Right cardiac atrium (tissue), 5 donors: Measurements from ENCODE around the gene WDCP. TPM values are rescaled to one million over a fixed set of nuclear protein-coding genes. Genes with fewer than 3 reads are reported as not detected.
A peak's percentile ranks its signal among the peaks of the same experiment; 100 is the strongest.
"Not testable (repeated sequence)": the region's sequence is repeated elsewhere in the genome, so short reads cannot be mapped to it uniquely, and the experiment has no call there.

Experiments
- ATAC-seq, 2 donors: fragments of 200-7000 bp; cut with Tn5 transposase; one replicate each; pipeline versions ENCODE4 v1.8.0 to v1.9.1; 2020; ENCODE audit warnings: moderate library complexity in 2 of 2, mild to moderate bottlenecking in 1 of 2
- DNase-seq, 3 donors: peaks; one replicate each; pipeline ENCODE4 v3.0.0-alpha.2; 2020
- H3K27ac ChIP-seq: one replicate; pipeline ENCODE4 v1.5.1; 2013; ENCODE audit warnings: mild to moderate bottlenecking, low read length, control low read depth, moderate library complexity
- H3K27me3 ChIP-seq: one replicate; pipeline ENCODE4 v1.6.1; 2013; ENCODE audit not compliant: control insufficient read depth, insufficient read depth
- H3K4me1 ChIP-seq: one replicate; pipeline ENCODE4 v1.6.1; 2013; ENCODE audit warnings: low read length; ENCODE audit not compliant: control insufficient read depth, insufficient read depth
- H3K4me3 ChIP-seq: one replicate; pipeline ENCODE4 v1.5.1; 2013; ENCODE audit warnings: low read length, control low read depth
- H3K9me3 ChIP-seq: one replicate; pipeline ENCODE4 v1.6.1; 2013; ENCODE audit warnings: low read length; ENCODE audit not compliant: control insufficient read depth
- WGBS: extraction: QIAGEN DNeasy Blood & Tissue Kit; methylation state at CpG from one replicate; pipeline ENCODE4 v1.1.7; 2013; 5-methylcytosine and 5-hydroxymethylcytosine counted together
- intact Hi-C, 4 donors: fragments of 100-400 bp; cut with DNase I; formaldehyde crosslinking; loops; one replicate each; pipeline versions ENCODE4 v1.11.0 to v1.14.0; 2022 to 2023
- polyA plus RNA-seq: library from polyadenylated mRNA; stranded (reverse); fragments of 200-250 nt; gene quantifications from one replicate; pipeline ENCODE4 v1.2.3, GENCODE V29; 2013
- total RNA-seq, 4 donors: library from RNA; stranded (reverse); fragmentation: NEBNext Ultra II Directional; extraction: Animal tissue kit (Norgen Biotek cat#: 25700); gene quantifications; one replicate each; pipeline ENCODE4 v1.2.1, GENCODE V29; 2021
- donor health status: healthy with polysubstance abuse.
- donor health status: DM: no; HTN: yes; CAD: no.
- donor health status: DM: no; HTN: no; CAD: no.
- donor health status: DM: no; HTN: yes; CAD: no; lungs with severe emphysema.
- donor health status: DM: yes; HTN: yes; CAD: no.

The WDCP gene
- total and polyA plus RNA-seq, 5 donors: 2.1 to 7.3 (median 5.9) TPM

DNA sequence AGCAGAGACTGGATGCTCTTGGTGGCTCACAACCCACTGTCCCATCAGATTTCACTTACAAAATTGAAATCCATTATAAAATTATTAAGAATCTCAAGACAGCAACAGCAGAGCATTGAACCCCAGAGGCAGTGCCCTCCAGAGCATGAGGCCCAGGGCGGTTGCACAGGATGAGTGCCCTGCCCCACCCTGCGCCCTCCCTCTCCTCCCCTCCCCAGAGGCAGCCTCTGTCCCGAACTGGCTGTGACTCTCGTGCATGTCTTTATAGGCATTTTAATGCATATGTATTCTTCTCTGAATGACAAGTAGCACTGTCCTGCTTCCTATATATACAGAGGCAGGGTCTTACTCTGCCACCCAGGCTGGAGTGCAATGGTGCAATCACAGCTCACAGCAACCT is 26.9 kb downstream of the WDCP start:
- DNase-seq: no peak
- no peaks in the 10 kb centered on the region for H3K9me3 ChIP-seq
- no peaks in the 10 kb centered on the region for H3K27me3 ChIP-seq
- intact Hi-C loops: no loop called here
- WGBS: 80% methylated on average over 4 of the region's 4 CpGs
- H3K4me1 ChIP-seq: no peaks in the 10 kb centered on the region
- no peak for ATAC-seq
- no peak overlapping the region for H3K4me3 ChIP-seq
- H3K27ac ChIP-seq: no peak overlapping the region

DNA sequence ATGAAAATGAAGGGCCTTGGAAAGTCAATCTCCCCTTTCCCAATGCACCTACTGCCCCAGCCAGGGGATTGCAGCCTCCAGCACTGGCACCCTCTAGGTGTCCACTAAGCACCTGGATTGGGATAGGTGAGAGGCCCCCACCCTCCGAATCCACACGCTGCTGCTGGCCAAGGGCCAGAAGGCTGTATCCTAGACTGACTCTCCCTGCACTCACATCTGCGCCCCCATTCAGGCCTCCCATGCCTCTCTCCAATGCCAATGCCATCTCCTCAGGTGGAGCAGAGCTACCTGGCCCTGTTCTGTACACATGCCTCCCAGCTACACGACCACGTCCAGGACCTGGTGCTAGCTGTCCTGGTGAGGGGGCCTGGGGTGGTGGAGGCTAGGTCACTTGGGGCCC is 27.5 kb downstream of the WDCP start:
- H3K4me1 ChIP-seq: no peaks in the 10 kb centered on the region

DNA sequence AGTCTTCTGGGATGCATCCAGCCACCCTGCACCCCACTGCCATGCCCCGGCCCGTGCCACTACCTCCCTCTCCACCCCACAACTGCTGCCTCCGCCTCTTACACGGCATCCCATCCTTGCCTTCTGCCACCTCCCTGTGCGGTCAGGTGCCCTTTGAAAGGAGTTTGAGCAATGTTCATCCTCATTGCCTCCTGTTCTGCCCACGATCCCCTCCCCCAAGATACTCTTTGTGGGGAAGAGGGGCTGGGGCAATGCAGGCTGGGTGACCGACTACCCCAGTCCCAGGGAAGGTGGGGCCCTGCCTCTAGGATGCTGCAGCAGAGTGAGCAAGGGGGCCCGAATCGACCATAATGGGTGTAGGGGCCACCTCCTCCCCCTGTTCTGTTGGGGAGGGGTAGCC is 28.9 kb downstream of the WDCP start:
- no peak for ATAC-seq
- no peaks in the 10 kb centered on the region for H3K9me3 ChIP-seq
- no peaks in the 10 kb centered on the region for H3K4me1 ChIP-seq
- WGBS: 82% methylated on average over 9 of the region's 9 CpGs
- H3K27ac ChIP-seq: no peak overlapping the region
- no peaks in the 10 kb centered on the region for H3K27me3 ChIP-seq
- no peak overlapping the region for H3K4me3 ChIP-seq
- intact Hi-C loops: no loop called here
- DNase-seq: no peak

More for the DNA sequence above, 27.5 kb downstream of the WDCP start:
- ATAC-seq (no peak), DNase-seq (no peak)
- Histone ChIP-seq H3K9me3 (no peaks in the 10 kb centered on the region), H3K27ac (no peak overlapping the region), H3K4me3 (no peak overlapping the region), H3K27me3 (no peaks in the 10 kb centered on the region)
- intact Hi-C loops: no loop called here
- 88% methylated on average over 5 of the region's 5 CpGs for WGBS

DNA sequence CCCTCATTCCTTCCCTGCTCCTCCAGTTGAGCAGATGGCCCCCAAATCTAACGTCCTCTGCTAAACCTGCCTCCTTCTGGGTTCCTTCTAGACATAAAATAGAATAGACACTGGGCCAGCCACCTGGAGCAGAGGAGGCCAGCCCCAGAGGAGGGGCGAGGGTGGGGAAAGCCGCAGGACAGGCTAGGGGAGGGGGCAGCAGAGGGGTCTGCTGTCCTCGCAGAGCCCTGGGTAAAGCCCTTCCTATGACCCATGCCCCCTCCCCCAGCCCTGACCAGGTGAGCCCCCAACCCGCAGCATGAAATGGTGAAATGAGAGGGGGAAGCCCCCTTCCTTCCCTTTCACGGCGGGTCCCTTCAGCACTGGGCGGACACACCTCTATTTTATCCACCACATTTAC is 29.5 kb downstream of the WDCP start:
- H3K4me1 ChIP-seq: no peaks in the 10 kb centered on the region
- DNase-seq (no peak), ATAC-seq (no peak)
- intact Hi-C loops: no loop called here
- no peaks in the 10 kb centered on the region for H3K9me3 ChIP-seq
- H3K4me3 ChIP-seq: no peak overlapping the region
- WGBS: 76% methylated on average over 8 of the region's 8 CpGs
- no peaks in the 10 kb centered on the region for H3K27me3 ChIP-seq
- H3K27ac ChIP-seq: no peak overlapping the region

DNA sequence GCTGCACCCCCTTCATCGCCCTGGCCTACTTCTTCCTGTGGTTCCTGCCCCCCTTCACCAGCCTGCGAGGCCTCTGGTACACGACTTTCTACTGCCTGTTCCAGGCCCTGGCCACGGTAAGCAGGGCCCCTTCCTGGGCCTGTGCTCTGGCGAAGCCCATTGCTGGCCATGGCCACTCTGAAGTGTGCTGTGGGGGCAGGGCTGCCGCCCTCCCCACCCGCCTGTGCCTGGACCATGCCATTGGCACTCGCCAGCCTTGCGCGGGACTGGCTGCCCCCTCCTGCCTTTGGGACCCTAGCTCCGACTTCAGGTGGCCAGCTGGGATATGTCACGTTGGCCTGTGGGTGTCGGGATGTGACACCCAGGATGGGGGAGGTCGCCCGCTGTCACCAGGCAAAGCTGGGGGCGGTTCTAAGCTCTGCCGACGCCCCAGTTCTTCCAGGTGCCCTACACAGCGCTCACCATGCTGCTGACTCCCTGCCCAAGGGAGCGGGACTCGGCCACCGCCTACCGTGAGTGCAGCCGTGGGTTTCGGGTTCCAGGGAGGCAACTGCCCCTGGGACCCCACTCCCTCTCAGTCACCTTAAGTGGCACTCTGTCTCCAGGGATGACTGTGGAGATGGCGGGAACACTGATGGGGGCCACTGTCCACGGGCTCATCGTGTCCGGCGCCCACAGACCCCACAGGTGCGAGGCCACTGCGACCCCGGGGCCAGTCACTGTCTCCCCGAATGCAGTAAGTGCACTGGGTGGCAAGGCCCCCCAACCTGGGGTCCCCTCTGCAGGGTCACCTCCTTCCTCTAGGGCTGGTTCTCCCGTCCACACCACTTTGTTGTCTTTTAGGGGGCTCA is 30.1 kb downstream of the WDCP start:
- no peak overlapping the region for H3K27ac ChIP-seq
- H3K4me3 ChIP-seq: no peak overlapping the region
- no peaks in the 10 kb centered on the region for H3K27me3 ChIP-seq
- DNase-seq: no peak
- no peaks in the 10 kb centered on the region for H3K9me3 ChIP-seq
- no peaks in the 10 kb centered on the region for H3K4me1 ChIP-seq
- 92% methylated on average over 35 of the region's 35 CpGs for WGBS
- ATAC-seq: peak in 1 of 2 donors; percentile 20
- intact Hi-C loops: no loop called here

DNA sequence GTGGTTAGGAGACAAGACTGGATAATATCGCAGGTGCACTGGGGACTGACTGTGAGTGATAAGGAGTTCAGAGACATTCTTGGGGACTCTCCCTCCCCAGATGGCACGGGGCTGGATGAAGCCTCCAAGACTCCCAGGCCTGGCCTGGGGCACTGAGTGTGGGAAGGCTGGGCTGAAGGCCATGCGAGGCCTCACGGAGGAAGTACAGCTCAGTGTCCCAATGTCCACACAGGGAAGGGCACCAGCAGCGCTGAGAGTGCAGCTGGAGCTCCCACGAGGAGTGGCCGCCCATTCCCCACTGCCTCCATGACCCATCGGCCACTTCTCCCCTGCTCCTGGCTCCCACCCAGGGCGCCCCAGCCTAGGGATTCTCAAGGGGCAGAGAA is 30.8 kb downstream of the WDCP start:
- no peaks in the 10 kb centered on the region for H3K4me1 ChIP-seq
- ATAC-seq (no peak), DNase-seq (no peak)
- intact Hi-C loops: no loop called here
- H3K27ac ChIP-seq: no peak overlapping the region
- 78% methylated on average over 9 of the region's 9 CpGs for WGBS
- no peak overlapping the region for H3K4me3 ChIP-seq
- H3K9me3 ChIP-seq: no peaks in the 10 kb centered on the region
- H3K27me3 ChIP-seq: no peaks in the 10 kb centered on the region

DNA sequence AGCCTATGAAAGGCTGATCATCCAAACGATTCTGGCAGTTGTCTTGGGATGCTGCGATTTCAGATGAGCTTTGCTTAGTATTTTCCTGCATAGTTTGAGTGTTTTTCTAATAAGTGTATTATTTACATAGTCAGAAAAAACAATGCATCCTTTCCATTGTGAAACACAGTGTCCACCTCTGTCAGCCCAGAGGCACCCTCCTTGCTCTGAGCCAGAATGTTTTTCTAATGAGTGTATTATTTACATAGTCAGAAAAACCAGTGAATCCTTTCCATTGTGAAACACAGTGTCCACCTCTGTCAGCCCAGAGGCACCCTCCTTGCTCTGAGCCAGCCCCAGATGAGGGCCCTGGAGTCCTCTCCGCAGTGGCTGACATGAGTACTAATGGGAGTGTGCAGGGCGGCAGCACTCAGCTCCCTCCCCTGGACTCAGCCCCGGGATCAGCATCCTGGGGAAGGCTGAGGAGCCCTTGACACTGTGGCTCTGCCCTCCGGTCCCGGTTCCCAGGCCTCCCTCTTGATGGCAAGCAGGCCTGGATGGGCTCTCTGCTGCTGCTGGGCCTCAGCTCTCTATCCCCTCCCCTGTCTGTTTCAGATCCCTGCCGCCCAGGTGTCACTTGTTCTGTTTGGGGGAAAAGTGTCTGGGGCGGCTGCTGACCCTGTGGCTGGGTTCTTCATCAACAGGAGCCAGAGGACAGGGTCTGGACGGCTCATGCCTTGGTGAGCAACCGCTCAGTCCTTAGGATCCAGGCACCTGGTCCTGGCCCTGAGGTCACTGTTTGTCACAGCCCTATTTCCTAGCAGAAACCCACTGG is 31.4 kb downstream of the WDCP start:
- Histone ChIP-seq H3K9me3 (no peaks in the 10 kb centered on the region), H3K27me3 (no peaks in the 10 kb centered on the region), H3K4me3 (no peak overlapping the region), H3K27ac (no peak overlapping the region), H3K4me1 (no peaks in the 10 kb centered on the region)
- 72% methylated on average over 11 of the region's 11 CpGs for WGBS
- ATAC-seq: peak in 1 of 2 donors; percentile 43
- no peak for DNase-seq
- intact Hi-C loops: no loop called here

DNA sequence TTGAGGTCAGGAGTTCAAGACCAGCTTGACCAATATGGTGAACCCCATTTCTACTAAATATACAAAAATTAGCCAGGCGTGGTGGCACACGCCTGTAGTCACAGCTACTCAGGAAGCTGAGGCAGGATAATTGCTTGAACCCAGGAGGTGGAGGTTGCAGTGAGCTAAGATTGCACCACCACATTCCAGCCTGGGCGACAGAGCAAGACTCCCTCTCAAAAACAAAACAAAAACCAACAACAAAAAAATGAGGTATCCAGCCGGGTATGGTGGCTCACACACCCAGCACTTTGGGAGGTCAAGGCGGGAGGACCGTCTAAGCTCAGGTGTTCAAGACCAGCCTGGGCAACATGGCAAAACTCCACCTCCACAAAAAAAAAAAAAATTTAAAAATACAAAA is 32.3 kb downstream of the WDCP start:
- DNase-seq, ATAC-seq, H3K9me3 ChIP-seq, H3K4me3 ChIP-seq, H3K27ac ChIP-seq, intact Hi-C loops, H3K4me1 ChIP-seq, H3K27me3 ChIP-seq: not testable (repeated sequence)
- WGBS: 92% methylated on average over 6 of the region's 6 CpGs

DNA sequence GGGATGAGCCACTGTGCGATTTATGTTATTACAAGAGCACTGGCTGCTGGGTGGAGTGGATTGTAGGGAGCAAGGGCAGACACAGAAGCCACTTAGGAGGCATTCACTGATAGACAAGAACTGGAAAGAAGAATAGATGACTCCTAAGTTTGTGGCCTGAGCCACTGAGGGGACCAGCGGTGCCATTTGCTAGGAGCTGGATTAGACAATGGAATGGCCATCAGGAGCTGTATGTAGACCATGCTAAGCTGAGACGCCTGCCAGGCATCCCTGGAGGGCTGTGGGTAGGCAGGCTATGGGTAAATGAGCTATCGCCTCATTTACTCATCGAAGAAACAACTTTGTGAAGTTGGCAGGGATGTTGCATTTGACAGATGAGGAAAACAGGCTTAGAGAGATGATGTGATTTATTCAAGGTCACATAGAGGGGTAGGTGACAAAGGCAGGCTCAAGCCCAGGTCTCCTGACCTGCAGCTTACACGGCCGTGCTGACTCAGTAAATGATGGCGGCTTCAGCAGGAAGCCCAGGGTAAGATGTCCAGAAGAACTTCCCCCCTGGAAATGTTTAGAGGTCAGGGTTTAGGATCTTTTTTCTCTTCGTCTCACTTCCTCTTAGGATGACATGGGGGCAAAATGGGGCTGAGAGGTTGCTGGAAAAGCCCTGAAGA is 34.5 kb downstream of the WDCP start:
- 74% methylated on average over 9 of the region's 9 CpGs for WGBS
- Histone ChIP-seq H3K4me1 (peaks cover 3% of the 10 kb centered on the region), H3K9me3 (no peaks in the 10 kb centered on the region), H3K27me3 (no peaks in the 10 kb centered on the region), H3K27ac (no peak overlapping the region), H3K4me3 (no peak overlapping the region)
- ATAC-seq (no peak), DNase-seq (no peak)
- intact Hi-C loops: no loop called here

DNA sequence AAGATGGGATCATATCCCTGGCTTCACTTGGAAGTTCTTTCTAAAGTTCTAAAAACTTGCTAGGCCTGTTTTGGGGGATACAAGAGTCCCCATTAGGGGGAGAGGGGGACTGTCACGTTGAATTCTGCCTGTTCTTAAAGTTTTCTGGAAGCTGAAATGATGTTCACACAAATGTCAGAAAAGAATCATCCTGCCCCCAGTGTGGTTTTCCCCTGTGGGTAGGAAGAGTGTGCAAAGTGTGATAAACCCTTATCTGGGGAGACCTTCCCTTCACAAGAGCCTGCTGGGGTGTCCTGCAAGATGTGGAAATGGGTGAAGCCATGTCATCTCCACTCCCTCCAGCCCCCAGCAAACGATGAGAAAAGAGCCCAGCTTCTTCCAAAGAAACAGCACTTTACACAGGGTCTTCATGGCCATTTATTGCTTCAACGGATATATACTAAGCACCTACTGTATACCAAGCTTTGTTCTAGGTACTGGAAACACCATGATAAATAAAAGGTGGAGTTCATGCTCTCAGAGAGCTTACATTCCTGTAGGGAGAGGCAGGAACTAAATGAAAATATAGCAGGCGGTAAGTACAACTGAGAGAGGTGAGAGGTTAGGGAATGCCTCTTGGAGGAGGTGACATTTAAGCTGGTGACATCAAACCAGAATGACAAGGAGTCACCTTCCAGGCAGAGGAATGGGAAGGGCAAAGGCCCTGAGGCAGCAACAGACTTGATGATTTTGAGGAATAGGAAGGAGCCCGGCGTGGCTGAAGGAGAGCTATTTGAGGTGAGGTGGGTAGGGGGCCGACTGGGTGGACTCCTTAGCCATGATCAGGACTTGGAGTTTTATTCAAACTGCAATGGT is 35.7 kb downstream of the WDCP start:
- no peak overlapping the region for H3K4me3 ChIP-seq
- intact Hi-C loops: no loop called here
- no peak overlapping the region for H3K27ac ChIP-seq
- peaks cover 3% of the 10 kb centered on the region for H3K4me1 ChIP-seq
- DNase-seq (no peak), ATAC-seq (no peak)
- H3K27me3 ChIP-seq: no peaks in the 10 kb centered on the region
- H3K9me3 ChIP-seq: no peaks in the 10 kb centered on the region
- 77% methylated on average over 7 of the region's 7 CpGs for WGBS
